ENCODE measurements around the gene TIGD6.

TIGD6 gene

DNA sequence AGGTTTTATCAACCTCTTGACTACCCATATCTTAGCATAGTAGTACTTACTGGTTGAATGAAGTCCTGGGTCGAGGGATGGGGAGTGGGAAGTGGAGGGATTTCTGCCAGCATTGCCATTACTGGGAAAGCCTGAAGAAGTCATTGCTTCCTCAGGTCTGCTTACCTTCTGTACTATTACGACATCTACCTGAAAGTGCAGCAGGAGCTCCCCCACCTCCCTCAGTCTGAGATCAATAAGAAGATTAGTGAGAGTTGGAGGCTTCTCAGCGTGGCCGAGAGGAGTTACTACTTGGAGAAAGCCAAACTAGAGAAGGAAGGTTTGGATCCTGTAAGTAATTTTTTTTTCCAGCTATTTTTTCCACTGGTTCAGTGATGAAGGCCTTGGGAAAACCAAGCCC lies 5.9 kb upstream of the TIGD6 start:
- no peak overlapping the region for H3K27ac ChIP-seq
- H4K20me1 ChIP-seq: peaks cover 94% of the 10 kb centered on the region
- H3K36me3 ChIP-seq: peaks cover 87% of the 10 kb centered on the region
- H3K27me3 ChIP-seq: no peaks in the 10 kb centered on the region
- no peaks in the 10 kb centered on the region for H3K9me3 ChIP-seq
- no peak for TF ChIP-seq Cebpa-rat (IDR thresholded peaks at IDR 0.05)
- H3K4me2 ChIP-seq: no peak overlapping the region
- H3K9ac ChIP-seq: no peak overlapping the region
- no peak overlapping the region for H3K4me3 ChIP-seq
- H3K4me1 ChIP-seq: peaks cover 23% of the 10 kb centered on the region

DNA sequence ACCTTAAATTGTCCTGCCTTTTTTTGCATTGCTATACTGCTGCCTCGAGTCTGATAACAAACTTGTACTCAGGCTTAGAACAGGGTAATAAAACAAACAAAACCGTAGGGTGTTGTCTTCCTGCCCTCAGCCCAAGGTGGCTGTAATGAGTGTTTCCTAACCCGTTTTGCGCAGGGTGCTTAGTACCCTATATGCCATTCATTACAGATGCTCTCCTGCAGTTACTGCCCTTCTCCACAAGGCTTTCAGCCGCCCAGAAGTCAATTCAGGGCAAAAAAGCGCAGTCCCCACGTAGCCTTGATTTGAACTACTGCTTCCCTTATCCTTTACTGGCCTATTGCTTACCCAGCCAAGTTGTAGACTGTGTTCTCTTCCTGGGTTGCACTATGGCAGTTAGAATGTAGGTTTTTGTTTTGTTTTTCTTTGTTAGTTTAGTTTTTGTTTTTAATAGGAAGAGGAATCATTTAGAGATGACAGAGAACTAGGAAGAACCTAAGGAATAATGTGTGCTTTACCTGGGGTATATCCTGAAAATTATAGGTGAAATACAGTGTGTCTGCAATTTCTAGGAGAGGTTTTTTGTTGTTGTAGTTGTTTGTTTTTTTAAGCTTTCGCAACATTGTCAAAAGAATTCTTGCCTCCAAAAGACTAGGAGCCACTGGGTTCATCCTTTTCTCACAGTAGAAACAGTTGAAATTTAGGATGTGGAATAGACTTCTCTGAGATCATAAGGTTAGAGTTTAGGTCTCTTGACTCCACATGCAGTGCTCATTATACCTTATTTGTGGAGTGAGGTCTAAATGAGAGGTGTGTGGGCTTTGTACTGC lies 1.4 kb upstream of the TIGD6 start:
- H3K27ac ChIP-seq: peak overlapping the region; percentile 97
- no peaks in the 10 kb centered on the region for H3K9me3 ChIP-seq
- peaks cover 42% of the 10 kb centered on the region for H3K36me3 ChIP-seq
- H3K4me3 ChIP-seq: peak overlapping the region; percentile 97
- peaks cover 27% of the 10 kb centered on the region for H3K4me1 ChIP-seq
- H3K4me2 ChIP-seq: peak overlapping the region; percentile 86
- peaks cover 58% of the 10 kb centered on the region for H4K20me1 ChIP-seq
- no peaks in the 10 kb centered on the region for H3K27me3 ChIP-seq
- TF ChIP-seq Cebpa-rat (IDR thresholded peaks at IDR 0.05): no peak
- H3K9ac ChIP-seq: peak overlapping the region; percentile 97

DNA sequence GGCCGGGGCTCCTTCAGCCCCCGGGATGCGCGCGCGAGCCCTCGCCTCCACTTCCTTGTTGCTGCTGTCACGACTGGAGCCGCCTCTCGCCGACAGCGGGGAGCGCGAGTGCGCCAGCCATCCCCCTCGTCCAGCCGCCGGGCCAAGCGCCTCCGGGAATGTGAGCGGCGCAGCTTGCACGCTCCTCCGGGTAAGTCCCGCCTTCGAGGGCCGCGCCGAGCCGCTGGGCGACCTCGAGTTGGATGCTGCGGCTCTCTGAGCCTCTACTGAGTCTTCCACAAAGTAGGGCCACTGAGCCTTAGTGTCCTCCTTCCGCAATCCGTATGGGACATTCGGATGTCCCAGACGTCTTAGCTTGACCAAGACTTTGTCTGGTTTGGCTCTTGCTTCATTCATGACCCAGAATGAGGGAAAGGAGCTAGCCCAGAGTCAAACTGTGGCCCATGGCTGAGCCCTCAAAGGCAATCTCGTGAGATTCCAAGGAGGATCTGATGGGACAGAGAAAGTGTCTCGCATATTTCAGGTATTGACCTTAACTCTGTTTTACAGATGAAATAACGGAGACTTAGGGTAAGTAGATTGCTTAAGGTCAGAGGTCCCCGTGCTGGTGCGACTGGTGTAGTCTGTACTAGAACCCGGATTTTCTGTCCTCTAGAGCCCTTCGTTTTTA lies 671 bp upstream of the TIGD6 start:
- Histone ChIP-seq H3K4me1 (peaks cover 27% of the 10 kb centered on the region), H3K9ac (peak overlapping the region; percentile 97), H3K4me3 (peak overlapping the region; percentile 97), H3K27me3 (no peaks in the 10 kb centered on the region), H3K4me2 (peak overlapping the region; percentile 86), H4K20me1 (peaks cover 51% of the 10 kb centered on the region), H3K36me3 (peaks cover 36% of the 10 kb centered on the region), H3K9me3 (no peaks in the 10 kb centered on the region), H3K27ac (peak overlapping the region; percentile 97)
- TF ChIP-seq Cebpa-rat (IDR thresholded peaks at IDR 0.05): no peak

DNA sequence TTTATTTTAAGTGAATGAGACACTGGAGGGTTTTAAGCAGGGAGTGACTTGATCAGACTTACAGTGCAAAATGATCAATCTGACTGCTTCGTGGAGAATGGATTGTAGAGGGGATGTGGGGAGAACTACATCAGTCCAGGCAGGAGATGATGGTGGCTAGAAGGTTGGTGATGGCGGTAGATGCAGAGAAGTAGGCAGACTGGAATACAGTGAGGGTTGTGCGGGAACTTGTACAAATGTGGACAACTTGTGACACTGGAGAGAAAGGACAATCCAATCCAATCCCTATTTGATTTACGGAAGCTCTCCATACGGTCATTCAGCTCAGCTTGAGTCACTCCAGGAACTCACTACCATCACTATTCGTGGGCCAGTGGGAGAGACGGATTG lies 593 bp downstream of the TIGD6 start:
- TF ChIP-seq Cebpa-rat (IDR thresholded peaks at IDR 0.05): no peak
- no peaks in the 10 kb centered on the region for H3K9me3 ChIP-seq

DNA sequence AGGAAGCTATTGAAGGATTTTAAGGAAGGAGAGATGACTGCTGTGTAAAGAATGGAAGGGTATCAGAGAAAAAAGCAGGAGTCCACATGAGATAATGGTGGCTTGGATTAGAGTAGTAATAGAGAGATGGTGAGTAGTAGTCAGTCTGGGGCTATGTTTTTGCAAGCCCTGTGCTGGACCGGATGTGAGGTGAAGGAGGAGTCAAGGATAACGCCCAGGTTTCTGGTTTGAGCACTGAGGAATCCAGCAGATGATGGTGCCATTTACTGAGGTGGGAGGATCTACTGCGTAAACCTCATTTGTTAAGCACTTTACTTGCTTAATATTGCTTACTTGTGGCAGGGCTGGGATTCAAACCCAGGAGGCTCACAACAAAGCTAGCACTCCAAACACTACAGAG lies 1.1 kb downstream of the TIGD6 start:
- H3K9me3 ChIP-seq: no peaks in the 10 kb centered on the region
- H3K9ac ChIP-seq: peak overlapping the region; percentile 97; the same call in 1 of the 2 replicates
- H3K4me1 ChIP-seq: peaks cover 27% of the 10 kb centered on the region
- peak overlapping the region; percentile 97; the same call in 1 of the 2 replicates for H3K27ac ChIP-seq
- no peak for TF ChIP-seq Cebpa-rat (IDR thresholded peaks at IDR 0.05)
- peak overlapping the region; percentile 86 for H3K4me2 ChIP-seq
- H3K36me3 ChIP-seq: peaks cover 32% of the 10 kb centered on the region
- H3K4me3 ChIP-seq: peak overlapping the region; percentile 97; the same call in 1 of the 2 replicates
- H4K20me1 ChIP-seq: peaks cover 36% of the 10 kb centered on the region
- H3K27me3 ChIP-seq: no peaks in the 10 kb centered on the region

More for the DNA sequence above, 593 bp downstream of the TIGD6 start:
- Histone ChIP-seq H3K27me3 (no peaks in the 10 kb centered on the region), H3K4me3 (peak overlapping the region; percentile 97), H4K20me1 (peaks cover 41% of the 10 kb centered on the region), H3K9ac (peak overlapping the region; percentile 97), H3K4me1 (peaks cover 27% of the 10 kb centered on the region), H3K4me2 (peak overlapping the region; percentile 86), H3K36me3 (peaks cover 36% of the 10 kb centered on the region), H3K27ac (peak overlapping the region; percentile 97)

DNA sequence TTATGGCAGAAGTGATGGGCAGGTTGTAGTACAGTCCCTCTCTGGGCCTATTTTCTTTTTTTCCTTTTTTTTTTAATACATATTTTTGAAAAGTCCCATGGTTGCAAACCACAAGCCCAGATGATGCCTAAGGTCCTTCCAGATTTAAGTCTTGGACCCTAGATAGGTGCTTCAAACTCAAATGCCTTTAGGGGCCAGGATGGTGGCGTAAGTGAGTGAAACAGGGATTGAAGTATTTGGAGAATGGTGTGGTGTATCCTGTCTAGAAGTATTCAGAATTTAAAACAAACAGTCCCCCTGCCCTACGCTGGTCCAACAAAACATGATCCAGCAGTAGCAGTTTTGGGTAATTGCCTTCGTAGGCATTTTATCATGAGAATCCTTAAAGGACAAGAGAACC lies 2.2 kb downstream of the TIGD6 start:
- H4K20me1 ChIP-seq: peaks cover 25% of the 10 kb centered on the region
- H3K4me3 ChIP-seq: no peak overlapping the region
- no peak overlapping the region for H3K4me2 ChIP-seq
- TF ChIP-seq Cebpa-rat (IDR thresholded peaks at IDR 0.05): no peak
- H3K27ac ChIP-seq: no peak overlapping the region
- H3K36me3 ChIP-seq: peaks cover 22% of the 10 kb centered on the region
- H3K9ac ChIP-seq: no peak overlapping the region
- no peaks in the 10 kb centered on the region for H3K27me3 ChIP-seq
- H3K9me3 ChIP-seq: no peaks in the 10 kb centered on the region
- peaks cover 26% of the 10 kb centered on the region for H3K4me1 ChIP-seq

DNA sequence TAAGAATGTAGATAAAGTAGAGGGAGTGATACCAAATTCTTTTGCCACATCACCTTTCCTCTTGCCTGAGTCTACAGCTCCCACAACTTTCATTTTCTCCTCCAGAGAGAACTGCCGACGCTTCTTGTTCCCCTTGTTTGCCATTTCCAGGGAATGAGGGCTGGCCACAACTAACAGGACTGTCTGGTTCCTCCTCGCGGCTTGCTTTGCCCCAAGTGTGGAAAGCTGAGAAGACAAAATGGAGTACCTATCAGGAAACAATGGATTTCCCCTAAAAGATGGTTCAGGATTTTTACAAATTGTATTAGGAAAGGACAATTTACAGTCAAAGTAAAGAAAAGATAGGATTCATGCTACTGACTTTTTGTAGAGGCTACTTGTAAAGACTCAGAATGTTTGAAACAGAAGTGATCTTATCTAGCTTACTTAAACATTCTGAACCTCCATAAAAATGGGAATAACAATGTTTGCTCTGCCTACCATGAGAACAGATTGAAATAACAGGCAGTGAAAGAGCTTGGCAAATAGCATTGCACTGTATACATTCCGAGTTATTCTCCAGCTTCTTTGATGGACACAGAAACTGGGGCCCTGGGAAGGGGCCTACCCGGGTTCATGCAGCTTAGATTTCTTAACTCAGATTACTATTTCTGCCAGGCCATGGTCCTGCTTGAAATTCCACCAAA lies 4.1 kb downstream of the TIGD6 start:
- Histone ChIP-seq H3K27ac (no peak overlapping the region), H3K27me3 (no peaks in the 10 kb centered on the region), H3K4me2 (no peak overlapping the region), H3K36me3 (peaks cover 15% of the 10 kb centered on the region), H3K9me3 (no peaks in the 10 kb centered on the region), H4K20me1 (peaks cover 5% of the 10 kb centered on the region; the same call in 1 of the 2 replicates), H3K4me1 (peaks cover 11% of the 10 kb centered on the region), H3K4me3 (no peak overlapping the region), H3K9ac (no peak overlapping the region)
- TF ChIP-seq Cebpa-rat (IDR thresholded peaks at IDR 0.05): no peak

DNA sequence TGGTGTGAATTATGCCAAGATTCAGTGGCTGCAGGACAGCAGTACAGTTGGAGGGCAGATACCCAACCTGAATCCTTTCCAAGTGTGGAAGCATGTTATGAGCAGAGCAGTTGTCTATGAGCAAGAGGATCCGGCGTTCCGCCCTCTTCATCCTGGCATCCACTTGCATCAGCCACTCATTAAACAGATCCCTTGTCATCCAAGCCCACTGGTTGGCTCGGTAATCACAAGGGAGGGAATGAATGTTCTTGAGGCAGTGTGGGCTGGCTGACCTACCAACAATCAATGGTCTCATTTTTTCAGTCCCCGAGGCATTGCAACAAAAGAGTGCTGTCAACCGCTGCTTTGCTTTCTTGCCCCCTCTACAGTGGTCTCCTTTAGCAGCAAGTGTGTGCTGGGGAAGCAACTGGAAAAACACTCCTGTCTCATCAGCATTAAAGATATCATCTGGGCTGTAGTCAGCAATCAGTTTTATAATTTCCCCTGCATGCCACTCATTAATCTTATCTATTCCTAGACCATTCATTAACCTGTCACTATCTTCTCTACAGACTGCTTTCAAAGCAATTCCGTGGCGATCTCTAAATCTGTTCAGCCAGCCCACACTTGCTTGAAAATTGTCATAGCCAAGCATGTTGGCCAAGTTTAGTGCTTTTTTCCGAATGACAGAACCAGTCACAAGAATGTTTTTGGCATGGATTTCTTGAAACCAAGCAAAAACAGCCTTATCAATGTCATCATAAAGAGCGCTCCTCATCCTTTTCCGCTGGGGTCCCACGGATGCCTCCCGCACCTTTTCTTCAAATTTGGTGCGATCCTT lies 4.9 kb downstream of the TIGD6 start:
- H3K4me1 ChIP-seq: peaks cover 11% of the 10 kb centered on the region
- no peaks in the 10 kb centered on the region for H3K27me3 ChIP-seq
- H3K36me3 ChIP-seq: peaks cover 15% of the 10 kb centered on the region
- H4K20me1 ChIP-seq: no peaks in the 10 kb centered on the region
- H3K4me3 ChIP-seq: no peak overlapping the region
- no peaks in the 10 kb centered on the region for H3K9me3 ChIP-seq
- TF ChIP-seq Cebpa-rat (IDR thresholded peaks at IDR 0.05): no peak
- no peak overlapping the region for H3K27ac ChIP-seq
- H3K9ac ChIP-seq: no peak overlapping the region
- H3K4me2 ChIP-seq: no peak overlapping the region

DNA sequence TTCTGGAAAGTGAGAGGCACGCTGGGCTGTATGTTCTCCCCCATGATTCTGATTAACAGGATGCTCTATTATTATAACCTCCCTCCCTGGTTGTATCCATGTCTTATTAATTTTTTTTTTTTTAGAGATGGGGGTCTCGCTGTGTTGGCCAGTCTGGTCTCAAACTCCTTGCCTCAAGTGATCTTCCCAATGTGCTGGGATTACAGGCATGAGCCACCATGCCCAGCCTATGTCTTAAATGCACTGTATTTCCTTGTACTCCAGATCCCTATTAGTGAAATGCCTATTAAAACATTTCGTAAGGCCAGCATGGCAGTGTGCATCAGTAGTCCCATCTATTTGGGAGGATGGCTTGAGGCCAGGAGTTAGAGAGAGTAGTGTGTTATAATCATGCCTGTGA lies 7.0 kb downstream of the TIGD6 start:
- H3K27me3 ChIP-seq: no peaks in the 10 kb centered on the region
- H3K4me1 ChIP-seq: no peaks in the 10 kb centered on the region
- no peak overlapping the region for H3K9ac ChIP-seq
- no peak for TF ChIP-seq Cebpa-rat (IDR thresholded peaks at IDR 0.05)
- H3K36me3 ChIP-seq: peaks cover 15% of the 10 kb centered on the region
- H3K4me2 ChIP-seq: no peak overlapping the region
- no peaks in the 10 kb centered on the region for H3K9me3 ChIP-seq
- no peak overlapping the region for H3K27ac ChIP-seq
- H3K4me3 ChIP-seq: no peak overlapping the region
- H4K20me1 ChIP-seq: no peaks in the 10 kb centered on the region

Data from BLaER1 (cell line).